Measurements from ENCODE around the gene CPZ.

The CPZ gene

GRCh38 chr4:8657381-8658088, 65.0 kb downstream of the CPZ start:
- DNase-seq, result no peak

GRCh38 chr4:8662776-8663175, 70.2 kb downstream of the CPZ start:
- DNase-seq, result no peak
- in situ Hi-C loops (cut with HindIII; ENCODE audit: low pct_ligation_motif_present, low pct_unique_long_range_greater_than_20kb, low sequenced_read_pairs), result no loop called here

More at GRCh38 chr4:8657381-8658088, 65.0 kb downstream of the CPZ start:
- in situ Hi-C loops (cut with HindIII; ENCODE audit: low pct_ligation_motif_present, low pct_unique_long_range_greater_than_20kb, low sequenced_read_pairs), result no loop called here

- in situ Hi-C loops (cut with HindIII; ENCODE audit: low pct_ligation_motif_present, low pct_unique_long_range_greater_than_20kb, low sequenced_read_pairs), result no loop called here
- DNase-seq, result no peak
Observed at GRCh38 chr4:8664031-8664805, 71.7 kb downstream of the CPZ start.

- in situ Hi-C loops (cut with HindIII; ENCODE audit: low pct_ligation_motif_present, low pct_unique_long_range_greater_than_20kb, low sequenced_read_pairs), result no loop called here
- no peak for DNase-seq
Observed at GRCh38 chr4:8664976-8665375, 72.4 kb downstream of the CPZ start.

- in situ Hi-C loops (cut with HindIII; ENCODE audit: low pct_ligation_motif_present, low pct_unique_long_range_greater_than_20kb, low sequenced_read_pairs), result no loop called here
- DNase-seq, result peak; percentile 2
Observed at GRCh38 chr4:8665406-8666360, 73.1 kb downstream of the CPZ start.

GRCh38 chr4:8666581-8666980, 74.0 kb downstream of the CPZ start:
- in situ Hi-C loops (cut with HindIII; ENCODE audit: low pct_ligation_motif_present, low pct_unique_long_range_greater_than_20kb, low sequenced_read_pairs), result no loop called here
- no peak for DNase-seq

Data from ACHN (cell line).